HEK293 (cell line): ENCODE data around the gene CCDC87.

Experiments used
- CTCF ChIA-PET: fragments of 350-600 bp; formaldehyde crosslinking; extraction: SDS; loops from one replicate; lab custom pipeline; 2021; ENCODE audit warnings: antibody characterized with exemption; lab: Yijun Ruan, JAX
- POLR2A ChIA-PET: fragments of 300-600 bp; formaldehyde crosslinking; extraction: SDS; loops from one replicate; lab custom pipeline; 2020; ENCODE audit warnings: antibody characterized with exemption, inconsistent platforms; lab: Yijun Ruan, JAX
- H3K27ac ChIP-seq: fragments of 200-500 bp; sonication (Bioruptor generic); 2 replicates; pipeline ENCODE4 v1.5.1; 2014; ENCODE audit warnings: low read depth, low read length, control low read depth, inconsistent platforms; ENCODE audit errors: extremely low read depth
- H3K36me3 ChIP-seq, 2 experiments: fragments of 200-500 bp in 1 of 2; sonication (Bioruptor generic) in 1 of 2; 1 replicate in 1 of 2; 2 replicates in 1 of 2; pipeline ENCODE4 v1.5.1; 2014 to 2017; ENCODE audit warnings: inconsistent platforms in 2 of 2, low read length in 2 of 2; ENCODE audit not compliant: control insufficient read depth in 2 of 2, insufficient read depth in 1 of 2
- H3K4me1 ChIP-seq: fragments of 200-500 bp; sonication (Bioruptor generic); 2 replicates; pipeline ENCODE4 v1.5.1; 2014; ENCODE audit warnings: mild to moderate bottlenecking, low read length, inconsistent platforms; ENCODE audit not compliant: control insufficient read depth, insufficient read depth
- H3K4me3 ChIP-seq: 2 replicates; pipeline ENCODE4 v1.5.1; 2011; ENCODE audit warnings: low read depth, mild to moderate bottlenecking, control low read depth, low read length, moderate library complexity
- H3K9me3 ChIP-seq: fragments of 200-500 bp; sonication (Bioruptor generic); 2 replicates; pipeline ENCODE4 v1.5.1; 2014; ENCODE audit warnings: low read depth, low read length, inconsistent platforms; ENCODE audit not compliant: control insufficient read depth, insufficient read depth
- MZF1 ChIP-seq: fragments of 450-650 bp; formaldehyde crosslinking; IDR thresholded peaks from 2 replicates; pipeline ENCODE4 v1.5.1; 2017; ENCODE audit warnings: missing biosample characterization, missing genetic modification characterization, borderline replicate concordance
- SP7 ChIP-seq: fragments of 450-650 bp; formaldehyde crosslinking; IDR thresholded peaks from 2 replicates; pipeline ENCODE4 v1.5.1; 2016; ENCODE audit warnings: missing biosample characterization, missing genetic modification characterization
- ZFP3 ChIP-seq: fragments of 450-650 bp; formaldehyde crosslinking; IDR thresholded peaks from 2 replicates; pipeline ENCODE4 v1.5.1; 2016; ENCODE audit warnings: low read depth, missing biosample characterization, missing genetic modification characterization
- ZFP41 ChIP-seq: fragments of 450-650 bp; formaldehyde crosslinking; IDR thresholded peaks from 2 replicates; pipeline ENCODE4 v1.5.1; 2016; ENCODE audit warnings: missing biosample characterization, missing genetic modification characterization, borderline replicate concordance
- ZNF2 ChIP-seq: fragments of 450-650 bp; formaldehyde crosslinking; IDR thresholded peaks from 2 replicates; pipeline ENCODE4 v1.5.1; 2016; ENCODE audit warnings: missing biosample characterization, missing genetic modification characterization
- ZNF239 ChIP-seq: fragments of 450-650 bp; formaldehyde crosslinking; IDR thresholded peaks from 2 replicates; pipeline ENCODE4 v1.5.1; 2016; ENCODE audit warnings: missing biosample characterization, missing genetic modification characterization
- ZNF311 ChIP-seq: fragments of 450-650 bp; formaldehyde crosslinking; IDR thresholded peaks from 2 replicates; pipeline ENCODE4 v1.5.1; 2017; ENCODE audit warnings: missing biosample characterization, missing genetic modification characterization, borderline replicate concordance
- ZNF366 ChIP-seq: fragments of 450-650 bp; formaldehyde crosslinking; conservative IDR thresholded peaks from 2 replicates; pipeline ENCODE4 v1.5.1; 2016; ENCODE audit warnings: missing biosample characterization, missing genetic modification characterization
- ZNF416 ChIP-seq: fragments of 450-650 bp; formaldehyde crosslinking; IDR thresholded peaks from 2 replicates; pipeline ENCODE4 v1.5.1; 2016; ENCODE audit warnings: missing biosample characterization, missing genetic modification characterization
- ZNF423 ChIP-seq: fragments of 450-650 bp; formaldehyde crosslinking; IDR thresholded peaks from 2 replicates; pipeline ENCODE4 v1.5.1; 2016; ENCODE audit warnings: missing biosample characterization, missing genetic modification characterization
- ZNF514 ChIP-seq: fragments of 450-650 bp; formaldehyde crosslinking; IDR thresholded peaks from 2 replicates; pipeline ENCODE4 v1.5.1; 2016; ENCODE audit warnings: missing biosample characterization, missing genetic modification characterization
- ZSCAN16 ChIP-seq: fragments of 450-650 bp; formaldehyde crosslinking; IDR thresholded peaks from 2 replicates; pipeline ENCODE4 v1.5.1; 2016; ENCODE audit warnings: missing biosample characterization, missing genetic modification characterization
- TF ChIP-seq, protein P1 (sequence below): fragments of 450-650 bp; formaldehyde crosslinking; IDR thresholded peaks from 2 replicates; pipeline ENCODE4 v1.5.1; 2016; ENCODE audit warnings: missing biosample characterization, missing genetic modification characterization, low read depth
- TF ChIP-seq, protein P2 (sequence below): fragments of 450-650 bp; formaldehyde crosslinking; IDR thresholded peaks from 2 replicates; pipeline ENCODE4 v1.5.1; 2016; ENCODE audit warnings: missing biosample characterization, missing genetic modification characterization
- TF ChIP-seq, protein P3 (sequence below): fragments of 450-650 bp; formaldehyde crosslinking; IDR thresholded peaks from 2 replicates; pipeline ENCODE4 v1.5.1; 2016; ENCODE audit warnings: missing biosample characterization, missing genetic modification characterization, borderline replicate concordance
- TF ChIP-seq, protein P4 (sequence below): fragments of 450-650 bp; IDR thresholded peaks from 2 replicates; pipeline ENCODE4 v1.5.1; 2018; ENCODE audit warnings: missing biosample characterization, mild to moderate bottlenecking, missing genetic modification characterization
- TF ChIP-seq, protein P5 (sequence below): fragments of 450-650 bp; formaldehyde crosslinking; IDR thresholded peaks from 2 replicates; pipeline ENCODE4 v1.5.1; 2017; ENCODE audit warnings: missing biosample characterization, missing genetic modification characterization

Gene CCDC87

DNA sequence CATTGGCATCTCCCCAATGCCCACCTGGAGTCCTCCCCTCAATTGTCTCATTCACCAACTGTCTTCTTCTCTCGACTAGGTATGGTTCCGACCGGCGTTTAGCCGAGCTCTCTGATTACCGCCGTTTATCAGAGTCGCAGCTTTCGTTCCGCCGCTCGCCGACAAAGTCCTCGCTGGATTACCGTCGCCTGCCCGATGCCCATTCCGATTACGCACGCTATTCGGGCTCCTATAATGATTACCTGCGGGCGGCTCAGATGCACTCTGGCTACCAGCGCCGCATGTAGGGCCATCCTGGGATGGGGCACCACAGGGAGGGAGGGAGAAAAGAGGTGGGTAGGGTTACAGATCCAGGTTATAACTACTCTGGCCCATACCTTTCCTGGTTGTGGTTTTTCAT, 33.5 kb upstream of the CCDC87 start (continued):
- TF ChIP-seq ZNF416 (tag by site-specific recombination) (no peak), ZNF311 (tag by site-specific recombination) (no peak), ZNF239 (tag by site-specific recombination) (no peak)
- TF ChIP-seq, protein P1, sequence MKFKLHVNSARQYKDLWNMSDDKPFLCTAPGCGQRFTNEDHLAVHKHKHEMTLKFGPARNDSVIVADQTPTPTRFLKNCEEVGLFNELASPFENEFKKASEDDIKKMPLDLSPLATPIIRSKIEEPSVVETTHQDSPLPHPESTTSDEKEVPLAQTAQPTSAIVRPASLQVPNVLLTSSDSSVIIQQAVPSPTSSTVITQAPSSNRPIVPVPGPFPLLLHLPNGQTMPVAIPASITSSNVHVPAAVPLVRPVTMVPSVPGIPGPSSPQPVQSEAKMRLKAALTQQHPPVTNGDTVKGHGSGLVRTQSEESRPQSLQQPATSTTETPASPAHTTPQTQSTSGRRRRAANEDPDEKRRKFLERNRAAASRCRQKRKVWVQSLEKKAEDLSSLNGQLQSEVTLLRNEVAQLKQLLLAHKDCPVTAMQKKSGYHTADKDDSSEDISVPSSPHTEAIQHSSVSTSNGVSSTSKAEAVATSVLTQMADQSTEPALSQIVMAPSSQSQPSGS, result no peak

DNA sequence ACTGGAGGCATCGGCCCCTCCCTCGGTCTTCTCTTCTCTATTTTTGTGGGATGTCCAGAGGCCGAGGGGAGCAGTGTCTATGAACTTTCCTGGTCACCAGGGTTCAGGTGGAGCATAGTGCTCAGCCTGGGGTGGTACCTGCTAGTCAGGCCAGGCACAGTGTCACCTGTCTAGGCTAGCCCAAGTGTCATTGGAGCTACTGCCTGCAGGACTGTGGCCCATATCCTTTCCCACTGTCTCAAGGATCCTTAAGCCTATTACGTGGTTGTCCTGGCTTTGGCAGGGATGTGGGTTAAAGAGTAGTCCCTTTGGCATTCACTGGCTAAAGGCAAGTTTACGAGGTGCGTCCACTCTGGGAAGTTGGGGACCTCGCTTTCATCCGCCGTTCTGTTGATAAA, 32.9 kb upstream of the CCDC87 start:
- no peak overlapping the region for H3K27ac ChIP-seq
- no peak for TF ChIP-seq ZNF514 (tag by site-specific recombination)
- no peak for TF ChIP-seq ZNF423
- no peak for TF ChIP-seq ZFP41
- TF ChIP-seq ZFP3 (tag by site-specific recombination), result no peak
- no peak for TF ChIP-seq ZNF366 (tag by site-specific recombination)
- ChIA-PET POLR2A (interaction anchor here (2.7 to 7.0 kb wide), 2 partner anchors 9 to 12 kb away, joined by 15 to 42 read pairs; partner anchors contain the start of genes RBM14 and RBM4), CTCF (interaction anchor here (1.7 kb wide), 1 partner anchor 33 kb away, joined by 4 read pairs; the partner anchor contains the start of genes CCDC87 and CCS)
- H3K4me3 ChIP-seq, result no peak overlapping the region
- 0 out of 2 replicates have a peak, but pooled peaks cover 3% of the 10 kb centered on the region for H3K4me1 ChIP-seq
- H3K9me3 ChIP-seq, result no peaks in the 10 kb centered on the region
- H3K36me3 ChIP-seq, result peaks cover 16 to 97% of the 10 kb centered on the region in 2 experiments; a peak in 2 of 3 replicates

DNA sequence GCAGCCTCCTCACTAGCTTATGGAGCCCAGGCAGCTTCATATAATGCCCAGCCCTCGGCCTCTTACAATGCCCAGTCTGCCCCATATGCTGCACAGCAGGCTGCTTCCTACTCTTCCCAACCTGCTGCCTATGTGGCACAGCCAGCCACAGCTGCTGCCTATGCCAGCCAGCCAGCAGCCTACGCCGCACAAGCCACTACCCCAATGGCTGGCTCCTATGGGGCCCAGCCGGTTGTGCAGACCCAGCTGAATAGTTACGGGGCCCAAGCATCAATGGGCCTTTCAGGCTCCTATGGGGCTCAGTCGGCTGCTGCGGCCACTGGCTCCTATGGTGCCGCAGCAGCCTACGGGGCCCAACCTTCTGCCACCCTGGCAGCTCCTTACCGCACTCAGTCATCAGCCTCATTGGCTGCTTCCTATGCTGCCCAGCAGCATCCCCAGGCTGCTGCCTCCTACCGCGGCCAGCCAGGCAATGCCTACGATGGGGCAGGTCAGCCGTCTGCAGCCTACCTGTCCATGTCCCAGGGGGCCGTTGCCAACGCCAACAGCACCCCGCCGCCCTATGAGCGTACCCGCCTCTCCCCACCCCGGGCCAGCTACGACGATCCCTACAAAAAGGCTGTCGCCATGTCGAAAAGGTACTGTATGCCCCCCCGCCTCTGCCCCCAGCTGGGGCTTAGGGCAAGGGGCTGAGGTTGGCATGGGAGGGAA, 32.3 kb upstream of the CCDC87 start:
- Histone ChIP-seq H3K4me1 (0 out of 2 replicates have a peak, but pooled peaks cover 3% of the 10 kb centered on the region), H3K27ac (no peak overlapping the region), H3K36me3 (peaks cover 13 to 98% of the 10 kb centered on the region in 2 experiments; a peak in 2 of 3 replicates), H3K9me3 (no peaks in the 10 kb centered on the region), H3K4me3 (no peak overlapping the region)
- CTCF ChIA-PET, result interaction anchor here (1.7 kb wide), 1 partner anchor 32 kb away, joined by 4 read pairs; the partner anchor contains the start of genes CCDC87 and CCS
- POLR2A ChIA-PET, result interaction anchor here (1.3 to 7.0 kb wide), 3 partner anchors 9 to 20 kb away, joined by 3 to 42 read pairs (median 15); partner anchors contain the start of genes RBM14 and RBM4
- no peak for TF ChIP-seq ZNF2 (tag by site-specific recombination)
- no peak for TF ChIP-seq MZF1
- TF ChIP-seq, protein P2, sequence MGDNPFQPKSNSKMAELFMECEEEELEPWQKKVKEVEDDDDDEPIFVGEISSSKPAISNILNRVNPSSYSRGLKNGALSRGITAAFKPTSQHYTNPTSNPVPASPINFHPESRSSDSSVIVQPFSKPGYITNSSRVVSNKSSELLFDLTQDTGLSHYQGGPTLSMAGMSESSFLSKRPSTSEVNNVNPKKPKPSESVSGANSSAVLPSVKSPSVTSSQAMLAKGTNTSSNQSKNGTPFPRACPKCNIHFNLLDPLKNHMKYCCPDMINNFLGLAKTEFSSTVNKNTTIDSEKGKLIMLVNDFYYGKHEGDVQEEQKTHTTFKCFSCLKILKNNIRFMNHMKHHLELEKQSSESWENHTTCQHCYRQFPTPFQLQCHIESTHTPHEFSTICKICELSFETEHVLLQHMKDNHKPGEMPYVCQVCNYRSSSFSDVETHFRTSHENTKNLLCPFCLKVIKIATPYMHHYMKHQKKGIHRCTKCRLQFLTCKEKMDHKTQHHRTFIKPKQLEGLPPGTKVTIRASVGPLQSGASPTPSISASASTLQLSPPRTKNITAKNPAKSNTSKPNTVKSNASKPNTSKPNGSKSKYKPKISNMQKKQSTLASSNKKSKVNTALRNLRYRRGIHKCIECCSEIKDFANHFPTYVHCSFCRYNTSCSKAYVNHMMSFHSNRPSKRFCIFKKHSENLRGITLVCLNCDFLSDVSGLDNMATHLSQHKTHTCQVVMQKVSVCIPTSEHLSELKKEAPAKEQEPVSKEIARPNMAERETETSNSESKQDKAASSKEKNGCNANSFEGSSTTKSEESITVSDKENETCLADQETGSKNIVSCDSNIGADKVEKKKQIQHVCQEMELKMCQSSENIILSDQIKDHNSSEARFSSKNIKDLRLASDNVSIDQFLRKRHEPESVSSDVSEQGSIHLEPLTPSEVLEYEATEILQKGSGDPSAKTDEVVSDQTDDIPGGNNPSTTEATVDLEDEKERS (tag by site-specific recombination), result no peak
- no peak for TF ChIP-seq ZSCAN16
- TF ChIP-seq, protein P3, sequence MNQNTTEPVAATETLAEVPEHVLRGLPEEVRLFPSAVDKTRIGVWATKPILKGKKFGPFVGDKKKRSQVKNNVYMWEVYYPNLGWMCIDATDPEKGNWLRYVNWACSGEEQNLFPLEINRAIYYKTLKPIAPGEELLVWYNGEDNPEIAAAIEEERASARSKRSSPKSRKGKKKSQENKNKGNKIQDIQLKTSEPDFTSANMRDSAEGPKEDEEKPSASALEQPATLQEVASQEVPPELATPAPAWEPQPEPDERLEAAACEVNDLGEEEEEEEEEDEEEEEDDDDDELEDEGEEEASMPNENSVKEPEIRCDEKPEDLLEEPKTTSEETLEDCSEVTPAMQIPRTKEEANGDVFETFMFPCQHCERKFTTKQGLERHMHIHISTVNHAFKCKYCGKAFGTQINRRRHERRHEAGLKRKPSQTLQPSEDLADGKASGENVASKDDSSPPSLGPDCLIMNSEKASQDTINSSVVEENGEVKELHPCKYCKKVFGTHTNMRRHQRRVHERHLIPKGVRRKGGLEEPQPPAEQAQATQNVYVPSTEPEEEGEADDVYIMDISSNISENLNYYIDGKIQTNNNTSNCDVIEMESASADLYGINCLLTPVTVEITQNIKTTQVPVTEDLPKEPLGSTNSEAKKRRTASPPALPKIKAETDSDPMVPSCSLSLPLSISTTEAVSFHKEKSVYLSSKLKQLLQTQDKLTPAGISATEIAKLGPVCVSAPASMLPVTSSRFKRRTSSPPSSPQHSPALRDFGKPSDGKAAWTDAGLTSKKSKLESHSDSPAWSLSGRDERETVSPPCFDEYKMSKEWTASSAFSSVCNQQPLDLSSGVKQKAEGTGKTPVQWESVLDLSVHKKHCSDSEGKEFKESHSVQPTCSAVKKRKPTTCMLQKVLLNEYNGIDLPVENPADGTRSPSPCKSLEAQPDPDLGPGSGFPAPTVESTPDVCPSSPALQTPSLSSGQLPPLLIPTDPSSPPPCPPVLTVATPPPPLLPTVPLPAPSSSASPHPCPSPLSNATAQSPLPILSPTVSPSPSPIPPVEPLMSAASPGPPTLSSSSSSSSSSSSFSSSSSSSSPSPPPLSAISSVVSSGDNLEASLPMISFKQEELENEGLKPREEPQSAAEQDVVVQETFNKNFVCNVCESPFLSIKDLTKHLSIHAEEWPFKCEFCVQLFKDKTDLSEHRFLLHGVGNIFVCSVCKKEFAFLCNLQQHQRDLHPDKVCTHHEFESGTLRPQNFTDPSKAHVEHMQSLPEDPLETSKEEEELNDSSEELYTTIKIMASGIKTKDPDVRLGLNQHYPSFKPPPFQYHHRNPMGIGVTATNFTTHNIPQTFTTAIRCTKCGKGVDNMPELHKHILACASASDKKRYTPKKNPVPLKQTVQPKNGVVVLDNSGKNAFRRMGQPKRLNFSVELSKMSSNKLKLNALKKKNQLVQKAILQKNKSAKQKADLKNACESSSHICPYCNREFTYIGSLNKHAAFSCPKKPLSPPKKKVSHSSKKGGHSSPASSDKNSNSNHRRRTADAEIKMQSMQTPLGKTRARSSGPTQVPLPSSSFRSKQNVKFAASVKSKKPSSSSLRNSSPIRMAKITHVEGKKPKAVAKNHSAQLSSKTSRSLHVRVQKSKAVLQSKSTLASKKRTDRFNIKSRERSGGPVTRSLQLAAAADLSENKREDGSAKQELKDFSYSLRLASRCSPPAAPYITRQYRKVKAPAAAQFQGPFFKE (tag by site-specific recombination), result no peak
- TF ChIP-seq, protein P4, sequence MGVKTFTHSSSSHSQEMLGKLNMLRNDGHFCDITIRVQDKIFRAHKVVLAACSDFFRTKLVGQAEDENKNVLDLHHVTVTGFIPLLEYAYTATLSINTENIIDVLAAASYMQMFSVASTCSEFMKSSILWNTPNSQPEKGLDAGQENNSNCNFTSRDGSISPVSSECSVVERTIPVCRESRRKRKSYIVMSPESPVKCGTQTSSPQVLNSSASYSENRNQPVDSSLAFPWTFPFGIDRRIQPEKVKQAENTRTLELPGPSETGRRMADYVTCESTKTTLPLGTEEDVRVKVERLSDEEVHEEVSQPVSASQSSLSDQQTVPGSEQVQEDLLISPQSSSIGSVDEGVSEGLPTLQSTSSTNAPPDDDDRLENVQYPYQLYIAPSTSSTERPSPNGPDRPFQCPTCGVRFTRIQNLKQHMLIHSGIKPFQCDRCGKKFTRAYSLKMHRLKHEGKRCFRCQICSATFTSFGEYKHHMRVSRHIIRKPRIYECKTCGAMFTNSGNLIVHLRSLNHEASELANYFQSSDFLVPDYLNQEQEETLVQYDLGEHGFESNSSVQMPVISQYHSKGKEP (tag by site-specific recombination), result no peak
- TF ChIP-seq, protein P5, sequence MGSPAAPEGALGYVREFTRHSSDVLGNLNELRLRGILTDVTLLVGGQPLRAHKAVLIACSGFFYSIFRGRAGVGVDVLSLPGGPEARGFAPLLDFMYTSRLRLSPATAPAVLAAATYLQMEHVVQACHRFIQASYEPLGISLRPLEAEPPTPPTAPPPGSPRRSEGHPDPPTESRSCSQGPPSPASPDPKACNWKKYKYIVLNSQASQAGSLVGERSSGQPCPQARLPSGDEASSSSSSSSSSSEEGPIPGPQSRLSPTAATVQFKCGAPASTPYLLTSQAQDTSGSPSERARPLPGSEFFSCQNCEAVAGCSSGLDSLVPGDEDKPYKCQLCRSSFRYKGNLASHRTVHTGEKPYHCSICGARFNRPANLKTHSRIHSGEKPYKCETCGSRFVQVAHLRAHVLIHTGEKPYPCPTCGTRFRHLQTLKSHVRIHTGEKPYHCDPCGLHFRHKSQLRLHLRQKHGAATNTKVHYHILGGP (tag by site-specific recombination), result no peak
- TF ChIP-seq SP7, result no peak
- no peak for TF ChIP-seq ZFP41
